Hindlimb muscle (tissue), 1 donor: ENCODE results near the gene NETO1. TPM values are rescaled to one million over a fixed set of nuclear protein-coding genes. Genes with fewer than 3 reads are reported as not detected.

ENCODE experiments used
- DNase-seq: peaks from one replicate; pipeline ENCODE4 v3.0.0-alpha.2; 2013
- polyA plus RNA-seq: library from polyadenylated mRNA; unstranded; fragments of 120-200 nt; gene quantifications from one replicate; pipeline ENCODE4 v1.2.1, GENCODE V29; 2013; ENCODE audit not compliant: insufficient read length

Gene NETO1
- polyA plus RNA-seq, 1 donor: not detected

- DNase-seq: no peak
Observed at GRCh38 chr18:72843743-72844142, 24.0 kb downstream of the NETO1 start.

GRCh38 chr18:72840109-72840508, 27.7 kb downstream of the NETO1 start:
- no peak for DNase-seq

- no peak for DNase-seq
Observed at GRCh38 chr18:72834731-72835130, 33.1 kb downstream of the NETO1 start.

- DNase-seq: no peak
Observed at GRCh38 chr18:72833471-72833870, 34.3 kb downstream of the NETO1 start.

- DNase-seq: no peak
Observed at GRCh38 chr18:72830109-72830508, 37.7 kb downstream of the NETO1 start.

- no peak for DNase-seq
Observed at GRCh38 chr18:72828601-72829000, 39.2 kb downstream of the NETO1 start.

- DNase-seq: no peak
Observed at GRCh38 chr18:72826736-72827135, 41.1 kb downstream of the NETO1 start.

GRCh38 chr18:72823345-72823744, 44.4 kb downstream of the NETO1 start:
- DNase-seq: no peak

- no peak for DNase-seq
Observed at GRCh38 chr18:72822202-72822601, 45.6 kb downstream of the NETO1 start.

GRCh38 chr18:72820571-72820970, 47.2 kb downstream of the NETO1 start:
- no peak for DNase-seq

GRCh38 chr18:72819050-72819449, 48.7 kb downstream of the NETO1 start:
- no peak for DNase-seq

- DNase-seq: no peak
Observed at GRCh38 chr18:72811047-72811446, 56.7 kb downstream of the NETO1 start.

GRCh38 chr18:72808680-72809079, 59.1 kb downstream of the NETO1 start:
- no peak for DNase-seq

- no peak for DNase-seq
Observed at GRCh38 chr18:72799106-72799505, 68.7 kb downstream of the NETO1 start.

GRCh38 chr18:72783530-72783929, 84.3 kb downstream of the NETO1 start:
- DNase-seq: no peak

GRCh38 chr18:72774914-72775313, 92.9 kb downstream of the NETO1 start:
- no peak for DNase-seq

GRCh38 chr18:72772916-72773315, 94.9 kb downstream of the NETO1 start:
- no peak for DNase-seq

GRCh38 chr18:72768681-72769229, 99.0 kb downstream of the NETO1 start:
- DNase-seq: no peak

GRCh38 chr18:72762515-72763122, 105.2 kb downstream of the NETO1 start:
- peak; percentile 14 for DNase-seq

GRCh38 chr18:72752220-72752619, 115.6 kb downstream of the NETO1 start:
- DNase-seq: no peak

GRCh38 chr18:72742002-72742401, 125.8 kb downstream of the NETO1 start:
- no peak for DNase-seq

- no peak for DNase-seq
Observed at GRCh38 chr18:72738136-72738535, 129.7 kb downstream of the NETO1 start.

GRCh38 chr18:72727776-72728175, 140.0 kb downstream of the NETO1 start:
- no peak for DNase-seq

GRCh38 chr18:72727038-72727655, 140.6 kb downstream of the NETO1 start:
- no peak for DNase-seq
